ENCODE measurements around the gene LRP4.

The LRP4 gene

GRCh38 chr11:46838501-46838900 lies 79.8 kb downstream of the LRP4 start:
- FAIRE-seq = no peak

DNA sequence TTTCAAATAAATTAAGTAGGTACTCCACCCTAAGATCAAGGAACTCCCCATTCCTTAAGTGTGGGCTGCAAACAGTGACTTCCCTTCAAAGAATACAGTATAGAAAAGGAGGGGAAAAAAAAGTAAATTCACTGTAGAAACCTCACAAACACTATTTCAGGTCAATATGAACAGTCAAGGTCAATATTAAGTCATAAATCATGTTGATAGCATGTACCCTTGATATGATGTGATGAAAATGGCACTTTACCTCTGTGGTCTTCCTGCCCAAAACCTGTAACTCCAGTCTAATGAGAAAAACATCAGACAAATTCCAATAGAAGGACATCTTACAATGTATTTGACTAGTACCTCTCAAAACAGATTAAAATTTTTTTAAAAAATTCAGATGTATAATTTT lies 80.5 kb downstream of the LRP4 start:
- no peak for FAIRE-seq

DNA sequence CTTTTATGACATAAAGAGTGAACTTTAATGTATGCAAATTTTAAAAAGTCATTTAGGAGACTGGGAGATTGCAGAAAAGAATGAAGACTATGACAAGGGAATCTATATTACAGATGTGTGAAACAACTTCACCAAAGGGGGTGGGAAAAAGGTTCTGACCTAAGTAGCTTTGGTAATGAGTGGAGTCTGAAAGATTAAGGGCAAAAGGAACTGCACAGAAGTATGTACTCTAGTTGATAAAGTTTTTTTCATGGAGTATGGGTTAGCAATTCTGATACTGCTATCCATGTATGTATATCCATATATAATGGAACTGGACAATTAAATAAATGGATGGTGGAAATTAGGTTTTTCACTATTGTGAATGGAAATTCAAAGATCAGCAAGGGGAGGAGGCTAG lies 81.5 kb downstream of the LRP4 start:
- no peak for FAIRE-seq

DNA sequence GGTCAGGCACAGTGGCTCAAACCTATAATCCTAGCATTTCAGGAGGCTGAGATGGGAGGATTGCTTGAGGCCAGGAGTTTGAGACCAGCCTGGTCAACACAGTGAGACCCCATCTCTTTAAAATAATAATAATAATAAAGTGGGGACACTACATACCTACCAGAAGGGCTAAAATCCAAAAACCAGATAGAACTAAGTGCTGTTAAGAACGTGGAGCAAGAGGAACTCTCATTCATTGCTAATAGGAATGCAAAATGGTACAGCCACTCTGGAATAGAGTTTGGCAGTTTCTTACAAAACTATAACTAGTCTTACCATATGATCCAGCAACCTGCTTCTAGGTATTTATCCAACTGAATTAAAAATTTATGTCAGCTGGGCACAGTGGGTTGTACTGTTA lies 81.9 kb downstream of the LRP4 start:
- no peak for FAIRE-seq

GRCh38 chr11:46835897-46836296 lies 82.5 kb downstream of the LRP4 start:
- no peak for FAIRE-seq

DNA sequence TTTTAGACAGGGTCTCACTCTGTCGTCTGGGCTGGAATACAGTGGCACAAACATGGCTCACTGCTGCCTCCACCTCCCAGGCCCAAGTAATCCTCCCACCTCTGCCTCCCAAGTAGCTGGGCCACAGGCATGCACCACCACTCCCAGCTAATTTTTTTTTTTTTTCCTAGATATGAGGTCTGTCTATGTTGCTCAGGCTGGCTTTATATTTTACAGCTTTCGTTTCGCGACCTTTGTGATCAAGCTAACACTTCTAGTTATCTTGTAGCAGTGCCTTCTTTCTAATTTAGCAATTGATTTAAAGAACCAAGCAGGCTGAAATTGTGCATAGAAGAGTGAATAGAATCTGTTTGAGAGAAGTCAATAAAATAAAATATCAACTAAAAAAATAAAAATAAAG lies 83.5 kb downstream of the LRP4 start:
- FAIRE-seq = no peak

GRCh38 chr11:46832511-46833214 lies 85.7 kb downstream of the LRP4 start:
- no peak for FAIRE-seq

DNA sequence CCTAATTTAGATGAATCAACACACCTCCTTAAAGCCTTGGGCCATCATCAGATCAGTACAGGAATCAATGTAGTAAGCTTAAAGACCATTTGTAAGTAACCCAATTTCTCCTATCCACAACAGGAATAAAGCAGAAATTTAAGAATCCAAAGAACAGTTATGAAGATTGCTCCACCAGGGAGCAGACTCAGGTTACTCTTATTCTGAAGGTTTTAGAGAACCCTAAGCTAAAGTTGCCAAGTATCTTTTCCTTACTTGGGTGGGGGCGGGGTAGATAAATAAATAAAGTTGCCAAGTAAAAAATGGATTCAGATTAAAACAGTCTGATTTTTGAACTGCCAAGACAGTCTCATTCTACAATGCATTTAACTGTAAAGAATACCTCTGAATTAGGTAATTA lies 90.4 kb downstream of the LRP4 start:
- FAIRE-seq = no peak

DNA sequence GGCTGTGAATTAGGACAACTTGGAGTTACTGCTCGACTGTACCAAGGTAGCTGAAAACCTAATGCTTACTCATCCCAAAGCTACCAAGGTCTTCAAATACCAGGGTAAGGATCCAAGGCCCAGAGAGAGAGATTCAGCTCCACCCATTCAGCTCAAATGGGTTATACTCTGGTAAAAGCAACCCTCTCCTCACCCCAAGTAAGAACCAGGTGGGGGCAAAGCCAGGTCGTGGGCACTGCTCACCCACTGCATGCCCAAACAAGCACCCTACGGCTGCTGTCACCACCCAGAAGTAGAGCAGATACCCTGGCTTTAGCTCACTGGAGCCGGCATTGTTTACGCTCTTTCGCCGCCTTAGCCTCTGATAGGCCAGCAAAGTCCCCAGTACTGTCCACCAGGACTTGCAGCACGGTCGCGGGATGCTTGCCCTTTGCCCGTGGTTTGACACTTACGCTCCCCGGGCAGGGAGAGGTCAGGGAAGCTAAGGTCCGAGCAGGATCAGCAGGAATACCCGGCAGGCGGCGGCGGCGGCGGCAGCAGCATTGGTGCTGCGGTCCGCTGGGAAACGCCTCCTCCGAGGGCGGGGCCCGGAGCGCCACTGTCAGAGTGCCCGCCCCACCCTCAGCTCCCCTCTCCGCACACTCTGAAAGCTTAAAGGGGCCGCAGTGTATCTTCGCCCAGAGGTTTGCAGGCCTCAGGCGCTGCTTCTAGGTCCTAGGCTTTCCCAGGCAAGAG lies 91.9 kb downstream of the LRP4 start:
- FAIRE-seq = no peak

DNA sequence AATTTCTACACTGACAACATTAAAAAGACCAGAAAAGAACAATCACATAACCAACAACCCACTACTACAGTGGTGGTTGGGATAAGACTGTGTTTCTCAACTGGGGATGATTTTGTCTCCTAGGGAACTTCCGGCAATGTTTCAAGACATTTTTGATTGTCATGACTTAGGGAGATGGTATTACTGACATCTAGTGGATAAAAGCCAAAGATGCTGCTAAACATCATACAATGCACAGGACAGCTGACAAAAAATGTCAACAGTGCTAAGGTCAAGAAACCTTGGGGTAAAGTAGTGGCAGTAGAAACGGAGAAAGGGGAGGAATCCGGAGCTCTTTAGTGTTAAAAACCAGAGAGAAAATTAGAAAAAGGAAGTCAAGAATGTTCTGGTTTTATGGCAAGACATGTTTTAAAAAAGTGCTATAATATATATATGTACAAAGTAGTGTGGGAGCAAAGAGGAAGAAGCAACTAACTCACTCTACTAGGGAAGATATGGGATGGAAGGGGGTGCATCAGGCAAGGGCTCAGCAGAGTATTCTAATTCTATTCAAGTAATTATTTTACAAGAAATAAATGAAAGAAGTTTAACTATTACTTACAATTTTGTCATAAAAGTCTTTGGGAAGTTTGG lies 109.4 kb downstream of the LRP4 start:
- no peak for FAIRE-seq
